HEK293 (cell line): ENCODE results near the gene CASP14.

Source experiments
- GLI2 ChIP-seq: fragments of 450-650 bp; formaldehyde crosslinking; IDR thresholded peaks from 2 replicates; pipeline ENCODE4; 2017; ENCODE audit warnings: missing biosample characterization, missing genetic modification characterization, low read depth, borderline replicate concordance
- SP2 ChIP-seq: fragments of 450-650 bp; formaldehyde crosslinking; IDR thresholded peaks from 2 replicates; pipeline ENCODE4 v1.5.1; 2016; ENCODE audit warnings: missing biosample characterization, missing genetic modification characterization
- TF ChIP-seq, protein P1 (sequence below): fragments of 450-650 bp; formaldehyde crosslinking; IDR thresholded peaks from 2 replicates; pipeline ENCODE4 v1.5.1; 2016; ENCODE audit warnings: missing biosample characterization, missing genetic modification characterization
- TF ChIP-seq, protein P2 (sequence below): fragments of 450-650 bp; formaldehyde crosslinking; IDR thresholded peaks from 2 replicates; pipeline ENCODE4 v1.5.1; 2016; ENCODE audit warnings: missing biosample characterization, missing genetic modification characterization, borderline replicate concordance

DNA sequence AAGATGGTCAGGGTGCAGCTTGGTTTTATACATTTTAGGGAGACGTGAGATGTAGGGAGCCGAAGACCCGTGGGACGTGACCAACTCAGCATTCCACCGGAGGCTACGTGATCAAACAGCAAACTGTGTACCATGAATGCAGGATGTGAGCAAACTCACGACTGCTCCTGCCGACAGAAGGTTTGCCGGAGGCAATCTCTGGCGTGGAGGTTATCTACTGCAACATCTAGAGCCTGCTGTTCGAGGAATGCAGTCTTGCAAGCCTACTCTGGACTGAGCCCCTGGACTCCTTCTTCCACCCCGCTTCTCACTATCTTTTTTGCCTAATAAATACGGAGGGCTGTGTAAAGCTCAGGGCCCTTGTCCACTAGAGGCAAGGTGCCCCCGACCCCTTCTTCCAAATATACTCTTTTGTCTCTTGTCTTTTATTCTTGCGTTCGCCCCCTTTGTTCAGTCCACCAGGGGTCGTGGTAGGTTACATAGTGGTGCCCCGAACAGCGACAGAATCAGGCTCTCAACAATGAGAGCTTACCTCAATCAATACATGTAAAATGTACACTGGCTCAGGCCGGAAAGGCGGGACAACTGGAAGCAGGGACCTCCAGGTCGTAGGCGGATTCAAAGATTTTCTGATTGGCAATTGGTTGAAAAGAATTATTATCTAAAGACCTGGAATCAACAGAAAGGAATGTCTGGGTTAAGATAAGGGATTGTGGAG, 23.8 kb downstream of the CASP14 start:
- TF ChIP-seq SP2 (no peak), GLI2 (tag by site-specific recombination) (no peak)
- TF ChIP-seq, protein P1, sequence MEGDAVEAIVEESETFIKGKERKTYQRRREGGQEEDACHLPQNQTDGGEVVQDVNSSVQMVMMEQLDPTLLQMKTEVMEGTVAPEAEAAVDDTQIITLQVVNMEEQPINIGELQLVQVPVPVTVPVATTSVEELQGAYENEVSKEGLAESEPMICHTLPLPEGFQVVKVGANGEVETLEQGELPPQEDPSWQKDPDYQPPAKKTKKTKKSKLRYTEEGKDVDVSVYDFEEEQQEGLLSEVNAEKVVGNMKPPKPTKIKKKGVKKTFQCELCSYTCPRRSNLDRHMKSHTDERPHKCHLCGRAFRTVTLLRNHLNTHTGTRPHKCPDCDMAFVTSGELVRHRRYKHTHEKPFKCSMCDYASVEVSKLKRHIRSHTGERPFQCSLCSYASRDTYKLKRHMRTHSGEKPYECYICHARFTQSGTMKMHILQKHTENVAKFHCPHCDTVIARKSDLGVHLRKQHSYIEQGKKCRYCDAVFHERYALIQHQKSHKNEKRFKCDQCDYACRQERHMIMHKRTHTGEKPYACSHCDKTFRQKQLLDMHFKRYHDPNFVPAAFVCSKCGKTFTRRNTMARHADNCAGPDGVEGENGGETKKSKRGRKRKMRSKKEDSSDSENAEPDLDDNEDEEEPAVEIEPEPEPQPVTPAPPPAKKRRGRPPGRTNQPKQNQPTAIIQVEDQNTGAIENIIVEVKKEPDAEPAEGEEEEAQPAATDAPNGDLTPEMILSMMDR (tag by site-specific recombination): no peak
- TF ChIP-seq, protein P2, sequence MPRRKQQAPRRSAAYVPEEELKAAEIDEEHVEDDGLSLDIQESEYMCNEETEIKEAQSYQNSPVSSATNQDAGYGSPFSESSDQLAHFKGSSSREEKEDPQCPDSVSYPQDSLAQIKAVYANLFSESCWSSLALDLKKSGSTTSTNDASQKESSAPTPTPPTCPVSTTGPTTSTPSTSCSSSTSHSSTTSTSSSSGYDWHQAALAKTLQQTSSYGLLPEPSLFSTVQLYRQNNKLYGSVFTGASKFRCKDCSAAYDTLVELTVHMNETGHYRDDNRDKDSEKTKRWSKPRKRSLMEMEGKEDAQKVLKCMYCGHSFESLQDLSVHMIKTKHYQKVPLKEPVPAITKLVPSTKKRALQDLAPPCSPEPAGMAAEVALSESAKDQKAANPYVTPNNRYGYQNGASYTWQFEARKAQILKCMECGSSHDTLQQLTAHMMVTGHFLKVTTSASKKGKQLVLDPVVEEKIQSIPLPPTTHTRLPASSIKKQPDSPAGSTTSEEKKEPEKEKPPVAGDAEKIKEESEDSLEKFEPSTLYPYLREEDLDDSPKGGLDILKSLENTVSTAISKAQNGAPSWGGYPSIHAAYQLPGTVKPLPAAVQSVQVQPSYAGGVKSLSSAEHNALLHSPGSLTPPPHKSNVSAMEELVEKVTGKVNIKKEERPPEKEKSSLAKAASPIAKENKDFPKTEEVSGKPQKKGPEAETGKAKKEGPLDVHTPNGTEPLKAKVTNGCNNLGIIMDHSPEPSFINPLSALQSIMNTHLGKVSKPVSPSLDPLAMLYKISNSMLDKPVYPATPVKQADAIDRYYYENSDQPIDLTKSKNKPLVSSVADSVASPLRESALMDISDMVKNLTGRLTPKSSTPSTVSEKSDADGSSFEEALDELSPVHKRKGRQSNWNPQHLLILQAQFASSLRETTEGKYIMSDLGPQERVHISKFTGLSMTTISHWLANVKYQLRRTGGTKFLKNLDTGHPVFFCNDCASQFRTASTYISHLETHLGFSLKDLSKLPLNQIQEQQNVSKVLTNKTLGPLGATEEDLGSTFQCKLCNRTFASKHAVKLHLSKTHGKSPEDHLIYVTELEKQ (tag by site-specific recombination): no peak
